ENCODE data around the gene GCN1. TPM values are rescaled to one million over a fixed set of nuclear protein-coding genes. Genes with fewer than 3 reads are reported as not detected.

The GCN1 gene
- total RNA-seq, 1 donor from 2014 or later, result 123 TPM

DNA sequence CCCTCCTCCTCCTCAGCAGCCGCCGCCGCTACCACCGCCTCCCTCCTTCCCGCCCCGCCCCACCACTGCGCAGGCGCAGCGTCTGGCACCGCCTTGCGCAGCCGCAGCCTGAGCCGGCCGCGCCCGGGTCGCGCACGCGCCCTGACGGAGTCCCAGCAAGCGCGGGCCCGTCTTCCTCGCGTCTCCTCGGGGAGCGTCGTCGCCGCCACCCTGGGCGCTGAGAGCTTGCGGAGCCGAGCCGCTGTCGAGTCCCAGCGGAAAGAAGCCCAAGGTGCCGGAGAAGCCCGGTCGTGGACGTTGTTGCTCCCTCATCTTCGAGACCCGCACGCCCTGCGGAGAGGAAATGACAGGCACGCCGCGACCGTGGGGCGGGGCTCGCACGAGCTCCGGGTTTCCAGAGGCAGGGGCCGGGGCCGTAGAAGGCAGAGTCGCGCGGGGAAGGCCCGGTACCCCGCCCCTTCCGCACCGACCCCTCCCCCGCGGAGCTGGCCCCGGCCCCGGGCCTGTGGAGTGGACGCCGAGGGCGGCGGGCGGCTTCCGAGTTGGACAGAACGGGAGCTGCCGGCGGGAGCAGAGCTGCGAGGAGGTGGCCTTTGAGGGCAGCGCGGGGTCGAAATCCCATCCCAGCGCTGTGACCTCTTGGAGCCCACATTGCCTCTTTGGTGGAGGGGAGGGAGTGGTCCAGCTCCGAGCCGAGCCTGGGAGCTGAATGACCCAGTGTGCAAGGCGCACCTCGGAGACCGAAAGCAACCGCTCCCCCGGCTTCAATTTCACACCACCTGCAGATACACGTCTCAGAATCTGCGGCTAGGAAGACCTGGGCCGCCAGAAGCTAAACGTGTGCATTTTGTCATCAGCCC is 77.5 kb downstream of the GCN1 start:
- DNase-seq (ENCODE audit: low read depth) (no peak), FAIRE-seq (no peak)
- Mint-ChIP-seq H3K4me3 (ENCODE audit: unreplicated experiment) (peak overlapping the region; percentile 91), H3K36me3 (ENCODE audit: low read depth, unreplicated experiment) (peaks cover 6% of the 10 kb centered on the region), H3K27ac (ENCODE audit: unreplicated experiment) (peak overlapping the region; percentile 78), H3K9me3 (ENCODE audit: unreplicated experiment) (no peaks in the 10 kb centered on the region), H3K4me1 (ENCODE audit: low read depth, unreplicated experiment) (peaks cover 33% of the 10 kb centered on the region), H3K27me3 (ENCODE audit: low read depth, unreplicated experiment) (no peaks in the 10 kb centered on the region)
- peak overlapping the region; percentile 99 for H3K4me2 ChIP-seq (ENCODE audit: low read length)
- no peaks in the 10 kb centered on the region for H3K36me3 ChIP-seq (ENCODE audit: insufficient read depth, low read length)
- H3K27ac ChIP-seq (ENCODE audit: low read depth, low read length), result peak overlapping the region; percentile 89
- peaks cover 52% of the 10 kb centered on the region for H4K20me1 ChIP-seq (ENCODE audit: insufficient read depth, low read length)
- peaks cover 60% of the 10 kb centered on the region for H3K79me2 ChIP-seq (ENCODE audit: insufficient read depth, low read length)
- TF ChIP-seq EZH2 (IDR thresholded peaks at IDR 0.05; ENCODE audit: insufficient read depth, low read length), result no peak
- TF ChIP-seq, protein P1, sequence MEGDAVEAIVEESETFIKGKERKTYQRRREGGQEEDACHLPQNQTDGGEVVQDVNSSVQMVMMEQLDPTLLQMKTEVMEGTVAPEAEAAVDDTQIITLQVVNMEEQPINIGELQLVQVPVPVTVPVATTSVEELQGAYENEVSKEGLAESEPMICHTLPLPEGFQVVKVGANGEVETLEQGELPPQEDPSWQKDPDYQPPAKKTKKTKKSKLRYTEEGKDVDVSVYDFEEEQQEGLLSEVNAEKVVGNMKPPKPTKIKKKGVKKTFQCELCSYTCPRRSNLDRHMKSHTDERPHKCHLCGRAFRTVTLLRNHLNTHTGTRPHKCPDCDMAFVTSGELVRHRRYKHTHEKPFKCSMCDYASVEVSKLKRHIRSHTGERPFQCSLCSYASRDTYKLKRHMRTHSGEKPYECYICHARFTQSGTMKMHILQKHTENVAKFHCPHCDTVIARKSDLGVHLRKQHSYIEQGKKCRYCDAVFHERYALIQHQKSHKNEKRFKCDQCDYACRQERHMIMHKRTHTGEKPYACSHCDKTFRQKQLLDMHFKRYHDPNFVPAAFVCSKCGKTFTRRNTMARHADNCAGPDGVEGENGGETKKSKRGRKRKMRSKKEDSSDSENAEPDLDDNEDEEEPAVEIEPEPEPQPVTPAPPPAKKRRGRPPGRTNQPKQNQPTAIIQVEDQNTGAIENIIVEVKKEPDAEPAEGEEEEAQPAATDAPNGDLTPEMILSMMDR (IDR thresholded peaks at IDR 0.05; ENCODE audit: insufficient read depth, low read depth, low read length), result no peak
- peak overlapping the region; percentile 92 for H3K9ac ChIP-seq (ENCODE audit: low read length)
- no peaks in the 10 kb centered on the region for H3K27me3 ChIP-seq (ENCODE audit: insufficient read depth, low read length)
- peak overlapping the region; percentile 94 for H2AFZ ChIP-seq (ENCODE audit: low read depth, low read length)
- H3K9me3 ChIP-seq (ENCODE audit: insufficient read depth, low read depth, low read length), result no peaks in the 10 kb centered on the region
- H3K4me3 ChIP-seq (ENCODE audit: insufficient read depth, low read depth, low read length), result peak overlapping the region; percentile 95
- peaks cover 26% of the 10 kb centered on the region for H3K4me1 ChIP-seq (ENCODE audit: insufficient read depth, low read length)

DNA sequence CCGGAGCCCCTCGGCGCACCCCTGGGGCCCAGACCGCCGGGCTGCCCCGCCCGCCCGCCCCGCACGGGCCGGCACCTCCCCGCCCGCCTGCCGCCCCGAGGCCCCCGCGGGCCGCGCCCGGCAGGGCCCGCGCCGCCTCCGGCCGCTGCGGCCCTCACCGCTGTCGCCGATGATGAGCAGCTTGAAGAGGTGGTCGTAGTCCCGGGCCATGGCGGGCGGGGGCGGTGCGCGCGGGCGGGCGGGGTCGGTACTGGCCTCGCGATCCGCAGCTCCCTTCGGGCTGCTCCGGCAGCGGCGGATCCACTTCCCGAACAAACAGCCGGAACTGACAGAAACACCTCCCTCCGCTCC is 78.1 kb downstream of the GCN1 start, which contains the start of gene RAB35:
Gene RAB35 (minus strand): TSS at position 313 of the 351 bp plus-strand sequence. CDS start 103 bp downstream, at position 210.
- no peaks in the 10 kb centered on the region for H3K36me3 ChIP-seq (ENCODE audit: insufficient read depth, low read length)
- peaks cover 58% of the 10 kb centered on the region for H4K20me1 ChIP-seq (ENCODE audit: insufficient read depth, low read length)
- no peaks in the 10 kb centered on the region for H3K27me3 ChIP-seq (ENCODE audit: insufficient read depth, low read length)
- H3K4me1 ChIP-seq (ENCODE audit: insufficient read depth, low read length), result peaks cover 26% of the 10 kb centered on the region
- H3K27me3 Mint-ChIP-seq (ENCODE audit: low read depth, unreplicated experiment), result no peaks in the 10 kb centered on the region
- no peaks in the 10 kb centered on the region for H3K9me3 ChIP-seq (ENCODE audit: insufficient read depth, low read depth, low read length)
- FAIRE-seq (no peak), DNase-seq (ENCODE audit: low read depth) (peak; percentile 72)
- H3K4me3 ChIP-seq (ENCODE audit: insufficient read depth, low read depth, low read length), result peak within 1 kb of the TSS; percentile 98
- TF ChIP-seq EZH2 (IDR thresholded peaks at IDR 0.05; ENCODE audit: insufficient read depth, low read length), result no peak
- TF ChIP-seq, protein P1 (IDR thresholded peaks at IDR 0.05; ENCODE audit: insufficient read depth, low read depth, low read length), result no peak
- peaks cover 8% of the 10 kb centered on the region for H3K36me3 Mint-ChIP-seq (ENCODE audit: low read depth, unreplicated experiment)
- H3K9me3 Mint-ChIP-seq (ENCODE audit: unreplicated experiment), result no peaks in the 10 kb centered on the region
- H3K9ac ChIP-seq (ENCODE audit: low read length), result peak within 1 kb of the TSS; percentile 92
- peaks cover 33% of the 10 kb centered on the region for H3K4me1 Mint-ChIP-seq (ENCODE audit: low read depth, unreplicated experiment)
- H3K27ac ChIP-seq (ENCODE audit: low read depth, low read length), result peak within 1 kb of the TSS; percentile 89
- H2AFZ ChIP-seq (ENCODE audit: low read depth, low read length), result peak within 1 kb of the TSS; percentile 94
- H3K79me2 ChIP-seq (ENCODE audit: insufficient read depth, low read length), result peaks cover 66% of the 10 kb centered on the region
- H3K27ac Mint-ChIP-seq (ENCODE audit: unreplicated experiment), result peak within 1 kb of the TSS; percentile 96
- peak within 1 kb of the TSS; percentile 99 for H3K4me2 ChIP-seq (ENCODE audit: low read length)
- peak within 1 kb of the TSS; percentile 97 for H3K4me3 Mint-ChIP-seq (ENCODE audit: unreplicated experiment)
